ENCODE measurements around the gene CDC42BPA.

The CDC42BPA gene

DNA sequence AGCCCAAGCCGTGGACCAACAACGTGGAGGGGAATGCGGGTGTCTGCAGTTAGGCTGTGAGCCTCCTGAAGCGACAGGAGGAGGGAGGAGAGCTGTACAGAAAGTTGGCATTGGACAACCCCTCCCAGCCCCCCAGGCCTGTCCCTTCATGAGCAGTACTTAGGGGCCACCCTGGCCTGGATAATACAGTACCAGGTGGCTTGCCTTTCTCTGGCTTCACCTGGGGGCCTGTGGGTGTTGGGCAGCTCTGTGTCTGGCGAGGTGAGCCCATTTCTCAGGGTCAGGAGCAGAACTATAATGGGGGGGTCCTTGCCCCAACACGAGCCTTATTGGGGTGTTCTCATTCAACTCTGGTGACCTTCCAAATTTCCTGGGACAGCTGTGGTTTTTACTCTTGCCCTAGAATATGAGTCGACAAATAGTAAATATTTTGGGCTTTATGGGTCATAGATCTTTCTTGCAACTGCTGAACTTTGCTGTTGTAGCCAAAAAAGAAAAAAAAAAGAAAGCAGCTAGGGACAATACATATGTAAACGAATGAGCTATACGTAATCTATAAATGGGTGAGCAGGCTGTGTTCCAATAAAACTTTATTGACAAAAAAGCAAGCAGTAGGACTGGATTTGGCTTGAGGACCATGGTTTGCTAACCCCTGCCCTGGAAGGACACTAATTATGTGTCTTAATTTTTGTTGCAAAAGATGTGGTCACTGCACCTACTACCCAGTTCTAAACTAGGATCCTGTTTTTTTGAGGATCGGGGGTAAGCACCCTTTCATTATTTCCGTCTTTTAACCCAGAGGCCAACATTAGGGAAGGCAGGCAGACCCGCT, 366.8 kb downstream of the CDC42BPA start:
- DNase-seq (ENCODE audit: low read depth in 1 of 2, low spot score in 1 of 2) = no peak

DNA sequence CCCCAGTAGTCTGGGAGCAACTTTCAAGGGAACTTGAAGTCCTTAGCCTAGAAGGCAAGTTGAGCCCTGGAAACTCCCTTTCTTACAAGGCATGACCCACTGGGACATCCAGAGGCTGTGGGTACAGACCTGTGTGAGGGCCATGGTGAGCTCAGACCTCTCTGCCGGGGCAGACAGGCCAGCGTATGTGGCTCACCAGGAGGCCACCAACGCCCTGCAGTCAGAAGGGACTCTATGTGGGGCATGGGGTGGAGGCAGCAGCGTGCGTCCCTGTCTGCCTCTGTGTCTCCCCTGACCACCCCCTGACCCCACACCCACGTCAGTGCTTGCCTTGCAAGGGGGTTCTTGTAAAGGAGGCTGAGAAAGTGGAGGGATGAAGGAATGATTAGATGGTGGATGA, 367.4 kb downstream of the CDC42BPA start:
- DNase-seq (ENCODE audit: low read depth in 1 of 2, low spot score in 1 of 2) = no peak

DNA sequence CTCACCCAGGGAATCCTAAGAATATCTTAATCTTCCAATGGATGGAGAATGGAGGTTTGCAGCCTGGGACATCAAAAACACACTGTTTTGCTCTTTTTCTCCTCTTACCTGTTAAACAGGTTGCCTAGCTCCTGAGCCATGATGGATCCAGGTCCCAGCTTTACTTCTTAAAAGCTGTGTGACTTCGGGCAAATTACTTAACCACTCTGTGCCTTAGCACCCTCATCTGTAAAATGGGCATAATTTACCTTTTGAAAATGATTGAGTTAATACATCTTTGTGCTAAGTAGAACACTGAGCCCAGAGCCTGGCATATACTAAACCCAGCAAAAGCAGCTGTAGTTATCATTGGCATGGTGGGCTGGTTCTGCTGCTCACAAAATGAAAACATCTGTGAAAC, 368.0 kb downstream of the CDC42BPA start:
- no peak for DNase-seq (ENCODE audit: low read depth in 1 of 2, low spot score in 1 of 2)

DNA sequence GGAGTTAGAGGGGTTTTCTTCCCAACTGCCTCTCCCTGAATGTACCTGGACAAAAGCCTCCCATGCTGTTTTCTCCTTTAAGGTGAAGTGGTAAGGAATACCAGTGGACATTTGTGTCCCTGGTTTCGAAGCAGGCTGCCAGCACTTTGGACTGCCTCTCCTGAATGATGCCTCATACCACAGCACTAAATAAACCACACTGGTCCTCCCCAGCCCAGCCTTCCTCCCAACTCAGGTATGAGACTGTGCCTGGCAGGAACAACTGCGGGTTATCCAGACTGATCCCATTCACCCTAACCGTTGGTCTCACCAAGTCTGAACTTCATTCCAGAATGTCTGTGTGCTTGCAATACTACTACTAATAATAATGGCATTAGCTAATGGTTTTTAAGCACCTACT, 368.9 kb downstream of the CDC42BPA start:
- DNase-seq (ENCODE audit: low read depth in 1 of 2, low spot score in 1 of 2) = no peak

DNA sequence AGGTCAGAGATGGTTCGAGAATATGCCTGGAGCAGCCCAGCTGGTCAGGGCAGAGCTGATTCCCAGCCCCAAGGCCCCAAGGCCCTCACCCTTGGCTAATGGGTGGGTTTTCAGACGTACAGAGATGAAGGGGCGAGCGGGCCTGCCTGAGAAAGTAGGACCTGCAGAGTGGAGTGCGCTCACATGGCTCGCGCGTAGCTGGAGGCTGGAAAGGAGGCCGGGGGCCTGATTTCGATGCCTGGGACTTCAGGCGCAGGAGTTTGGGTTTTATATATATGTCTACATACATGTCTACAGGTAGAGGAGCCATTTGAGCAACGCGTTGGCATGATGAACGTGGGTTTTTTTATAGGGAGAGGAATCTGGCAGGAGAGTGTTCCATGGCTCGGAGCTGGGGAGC, 369.3 kb downstream of the CDC42BPA start:
- DNase-seq (ENCODE audit: low read depth in 1 of 2, low spot score in 1 of 2) = no peak

DNA sequence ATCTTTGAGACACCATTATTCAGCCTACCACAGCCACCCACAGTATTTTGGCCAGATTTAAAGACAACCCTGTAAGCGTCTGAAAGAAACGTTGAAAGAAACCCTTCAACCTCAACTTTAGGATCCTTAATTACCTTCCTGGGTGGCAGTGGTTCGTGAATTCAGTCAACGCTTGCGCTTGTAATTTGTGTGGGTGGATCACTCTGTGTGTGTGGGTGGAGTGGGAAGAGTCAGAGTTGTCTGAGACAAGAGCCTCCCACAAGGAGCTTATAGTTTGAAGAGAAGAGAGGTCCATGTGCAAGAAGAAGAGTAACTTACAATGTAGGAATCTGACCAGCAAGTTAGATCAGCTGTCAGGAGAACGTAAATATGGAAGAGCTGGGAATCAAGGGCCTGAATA, 369.8 kb downstream of the CDC42BPA start:
- DNase-seq (ENCODE audit: low read depth in 1 of 2, low spot score in 1 of 2) = no peak

DNA sequence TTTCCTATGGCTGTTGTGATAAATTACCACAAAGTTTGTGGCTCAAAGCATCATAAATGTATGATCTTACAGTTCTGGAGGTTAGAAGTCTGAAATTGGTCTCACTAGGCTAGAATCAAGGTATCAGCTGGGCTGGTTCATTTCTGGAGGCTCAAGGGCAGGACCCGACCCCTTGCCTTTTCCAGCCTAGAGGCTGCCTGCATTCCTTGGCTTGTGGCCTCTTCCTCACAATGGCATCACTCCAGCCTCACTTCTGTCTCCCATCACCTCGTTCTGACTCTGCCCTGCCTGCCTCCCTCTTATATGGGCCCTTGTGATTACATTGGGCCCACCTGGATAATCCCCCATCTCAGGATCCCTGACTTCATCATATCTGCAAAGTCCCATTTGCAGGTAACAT, 370.2 kb downstream of the CDC42BPA start:
- no peak for DNase-seq (ENCODE audit: low read depth in 1 of 2, low spot score in 1 of 2)

DNA sequence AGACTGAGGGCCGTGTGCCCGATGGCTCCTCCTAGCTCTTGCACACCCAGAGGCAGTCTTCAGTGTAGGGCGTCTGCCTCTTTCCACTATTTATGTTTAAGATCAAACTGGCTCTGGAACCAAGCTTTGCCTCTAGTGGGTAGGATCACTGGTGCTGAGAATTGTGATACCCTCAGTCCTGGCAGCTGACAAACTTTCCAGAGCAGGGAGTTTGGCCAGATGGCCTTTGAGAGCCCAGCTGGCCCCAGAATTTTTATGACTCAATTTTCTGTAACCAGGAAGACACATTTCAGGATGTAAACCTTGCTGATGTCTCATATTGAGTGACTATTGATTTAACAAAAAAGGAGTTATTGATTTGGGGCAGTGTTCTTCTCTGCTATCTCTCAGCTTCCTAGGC, 371.5 kb downstream of the CDC42BPA start:
- no peak for DNase-seq (ENCODE audit: low read depth in 1 of 2, low spot score in 1 of 2)

DNA sequence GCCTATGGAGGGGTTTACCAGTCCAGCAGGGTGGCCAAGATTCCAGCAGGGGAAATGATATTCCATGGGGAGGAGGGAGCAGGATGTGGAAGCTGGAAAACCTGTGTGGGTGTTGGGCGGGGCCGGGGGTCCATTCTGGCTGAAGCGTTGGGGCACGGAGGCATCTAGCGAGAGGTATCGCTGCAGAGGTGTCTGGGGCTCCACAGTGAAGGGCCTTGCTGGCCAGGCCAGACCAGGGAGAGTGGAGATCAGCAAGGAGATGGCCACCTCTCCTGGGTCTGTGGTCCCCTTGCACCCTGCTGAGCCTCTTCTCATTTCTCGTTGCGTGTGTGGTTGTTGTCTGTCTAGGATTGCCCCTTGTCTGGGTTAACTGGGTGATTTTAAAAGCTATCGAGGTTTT, 372.0 kb downstream of the CDC42BPA start:
- no peak for DNase-seq (ENCODE audit: low read depth in 1 of 2, low spot score in 1 of 2)

DNA sequence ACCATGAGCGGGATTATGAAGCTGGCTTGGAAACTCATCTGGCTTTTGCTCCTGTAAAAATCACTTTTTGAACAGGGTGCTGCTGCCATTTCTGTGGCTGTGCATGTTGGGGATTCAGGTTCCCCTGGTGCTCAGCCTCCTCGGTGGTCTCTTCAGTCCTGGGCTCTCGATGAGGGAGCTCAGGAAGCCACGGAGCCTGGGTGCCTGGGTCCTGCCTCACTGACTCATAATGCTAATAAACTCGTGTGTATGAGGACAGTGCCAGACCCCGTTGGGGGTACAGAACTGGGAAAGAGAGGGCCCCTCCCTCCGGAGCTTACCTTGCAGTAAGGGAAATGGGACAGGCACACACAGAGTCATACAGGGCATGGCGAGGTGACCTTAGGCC, 372.4 kb downstream of the CDC42BPA start:
- no peak for DNase-seq (ENCODE audit: low read depth in 1 of 2, low spot score in 1 of 2)

DNA sequence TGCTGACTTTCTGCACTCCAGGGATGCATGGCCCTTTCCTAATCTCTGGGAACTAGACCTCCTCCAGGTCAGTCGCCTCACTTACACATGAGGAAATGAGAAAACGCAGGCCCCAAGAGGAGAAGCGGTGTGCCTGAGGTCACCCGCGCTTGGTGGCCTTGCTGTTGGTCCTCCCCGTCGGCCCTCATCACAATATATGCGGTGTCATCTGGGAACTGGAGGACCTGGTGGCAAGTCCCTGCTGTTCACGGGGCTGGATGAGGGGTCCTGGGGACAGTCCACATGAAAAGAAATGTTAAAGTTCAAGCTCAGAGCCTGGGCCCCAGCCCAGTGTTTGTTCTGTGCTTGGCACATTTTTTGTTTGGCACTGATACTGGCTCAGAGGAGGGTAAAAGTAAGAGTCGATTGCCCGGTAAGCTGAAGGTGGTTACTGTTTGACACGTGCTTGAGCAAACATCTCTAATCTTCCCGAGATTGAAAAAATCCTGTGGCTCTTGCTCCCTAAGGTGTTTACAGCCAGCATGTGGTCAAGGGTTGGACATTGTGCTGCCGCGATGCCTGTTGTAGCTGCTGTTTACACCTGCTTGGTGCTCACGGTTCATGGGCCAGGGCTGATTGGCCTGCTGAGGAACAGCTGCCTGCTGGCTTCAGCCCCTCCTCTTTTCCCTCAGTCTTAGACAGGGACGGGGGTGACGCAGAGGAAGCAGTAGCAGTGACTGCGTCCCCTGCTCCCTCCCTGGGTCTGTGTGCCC, 373.0 kb downstream of the CDC42BPA start:
- DNase-seq (ENCODE audit: low read depth in 1 of 2, low spot score in 1 of 2) = no peak

DNA sequence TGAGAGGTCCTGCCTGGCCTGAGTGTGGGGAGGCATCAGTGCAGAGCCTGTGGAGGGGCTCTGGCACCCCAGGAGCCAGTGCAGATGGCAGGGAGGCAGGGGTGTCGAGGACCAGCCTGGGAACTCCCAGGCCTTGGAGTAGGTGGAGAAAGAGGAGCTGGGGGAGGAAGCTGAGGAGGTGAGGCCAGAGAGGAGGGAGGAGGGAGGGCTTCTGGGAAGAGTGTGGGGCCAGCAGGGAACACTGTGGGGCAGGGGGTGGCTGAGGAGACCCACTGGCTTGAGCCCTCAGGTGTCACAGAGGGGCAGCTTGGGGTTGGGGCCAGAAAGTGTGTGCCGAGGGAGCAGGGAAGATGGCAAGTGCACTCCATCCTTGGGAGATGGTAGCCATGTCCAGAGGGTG, 374.4 kb downstream of the CDC42BPA start:
- DNase-seq (ENCODE audit: low read depth in 1 of 2, low spot score in 1 of 2) = no peak

DNA sequence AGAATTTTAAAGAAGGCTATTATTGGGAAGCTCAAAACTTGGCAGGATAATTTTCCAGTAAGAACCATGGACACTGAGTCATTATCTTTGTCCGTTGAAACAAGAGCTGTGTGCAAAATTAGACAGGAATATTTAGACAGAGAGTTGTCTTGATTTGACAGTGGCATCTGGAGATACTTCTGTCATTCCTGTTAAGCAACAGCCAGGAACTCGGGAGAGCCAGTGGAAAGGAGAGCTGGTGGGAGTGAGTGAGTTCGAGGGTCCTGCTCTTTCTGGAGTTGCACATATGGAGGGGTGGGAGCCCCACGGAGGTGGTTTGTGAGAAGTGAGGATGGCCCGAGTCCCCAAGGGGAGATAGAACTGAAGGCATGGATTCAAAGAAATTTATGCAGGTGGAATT, 375.1 kb downstream of the CDC42BPA start:
- DNase-seq (ENCODE audit: low read depth in 1 of 2, low spot score in 1 of 2) = no peak

DNA sequence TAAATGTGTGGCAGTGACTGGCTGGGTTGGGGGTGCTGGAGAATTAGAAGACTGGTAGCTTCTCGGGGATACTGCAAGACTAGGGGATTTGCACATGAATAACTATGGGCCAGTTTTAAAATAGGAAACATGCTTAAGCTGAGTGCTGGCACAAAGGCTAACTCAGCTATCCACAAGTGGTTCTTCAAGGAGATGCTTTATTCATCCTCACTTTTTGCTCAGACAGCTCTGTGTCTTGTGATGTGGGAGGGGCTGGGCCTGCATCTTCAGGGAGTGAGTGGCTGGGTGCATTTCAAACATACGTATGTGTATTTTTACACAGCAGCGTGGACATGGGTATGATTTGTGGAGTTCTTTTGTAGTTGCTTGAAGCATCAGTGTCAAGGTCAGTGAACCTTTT, 375.9 kb downstream of the CDC42BPA start:
- DNase-seq (ENCODE audit: low read depth in 1 of 2, low spot score in 1 of 2) = no peak

DNA sequence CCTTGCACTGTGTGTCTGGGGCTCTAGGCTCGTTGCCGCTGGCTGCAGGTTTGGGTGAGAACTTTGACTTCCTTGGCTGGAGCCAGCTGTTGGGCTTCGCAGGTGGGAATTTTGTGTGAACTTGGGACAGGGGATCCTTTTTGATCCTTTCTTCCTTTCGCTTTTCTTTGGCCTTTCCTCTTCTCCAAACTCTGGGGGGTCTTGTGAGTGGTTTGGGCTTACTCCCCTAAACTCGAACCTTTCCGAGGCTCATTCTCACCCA, 377.6 kb downstream of the CDC42BPA start:
- DNase-seq (ENCODE audit: low read depth in 1 of 2, low spot score in 1 of 2) = no peak

DNA sequence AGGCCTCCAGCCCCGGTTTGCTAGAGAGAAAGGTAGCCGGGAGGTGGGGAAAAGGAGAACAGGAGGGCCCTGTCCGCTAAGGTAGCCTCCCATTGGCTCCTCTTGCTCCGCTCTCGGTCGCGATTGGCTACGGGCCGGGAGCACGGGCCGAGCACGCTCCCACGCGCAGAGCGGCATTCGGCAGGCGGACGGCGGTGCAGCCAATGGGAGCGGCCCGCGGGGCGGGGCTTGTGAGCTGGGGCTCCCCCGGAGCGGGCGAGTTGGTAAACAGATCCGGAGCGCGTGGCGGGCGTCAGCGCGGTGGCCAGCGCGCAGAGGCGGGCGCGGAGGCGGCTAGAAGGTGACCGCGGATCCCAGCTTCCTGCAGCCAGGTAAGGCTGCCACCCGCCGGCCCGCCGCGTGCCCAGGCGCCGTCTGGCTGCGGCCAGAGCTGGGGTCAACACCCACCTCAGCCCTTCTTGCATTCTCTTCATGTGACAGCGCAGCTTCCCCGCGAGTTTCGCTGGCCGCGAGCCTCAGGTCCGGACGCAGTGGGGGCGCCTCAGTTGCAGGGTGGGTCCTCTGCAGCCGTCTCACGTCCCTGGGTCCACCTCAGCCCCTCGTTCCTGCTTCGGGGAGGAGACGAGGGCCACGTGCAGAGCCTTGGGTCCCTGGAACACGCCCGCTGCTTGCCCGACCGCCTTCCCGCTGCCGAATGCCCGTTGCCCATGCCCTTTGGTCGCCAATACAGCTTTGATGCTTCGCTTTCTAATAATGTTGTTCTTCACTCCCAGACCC, 378.1 kb downstream of the CDC42BPA start, which contains the start of gene COQ8A:
TSS of gene COQ8A (plus strand) at position 266 of the 777 bp plus-strand sequence. CDS start 21,092 bp downstream, outside the sequence.
- DNase-seq (ENCODE audit: low read depth in 1 of 2, low spot score in 1 of 2) = peak; percentile 99

Data from stimulated activated CD4-positive, alpha-beta T cell treated with anti-CD3 and anti-CD28 coated beads, Interleukin-15, amount 100 ng/mL, for 1 hour (primary cell).